Ishikawa (cell line): ENCODE results near the gene FAM171A1.

Experiments used
- CEBPB ChIP-seq: IDR thresholded peaks from 2 replicates; pipeline ENCODE4 v1.6.1; 2012
- CREB1 ChIP-seq: IDR thresholded peaks from 2 replicates; pipeline ENCODE4 v1.6.1; 2012; ENCODE audit warnings: low read depth
- EGR1 ChIP-seq: IDR thresholded peaks from 2 replicates; pipeline ENCODE4 v1.6.1; 2012
- EP300 ChIP-seq: IDR thresholded peaks from 2 replicates; pipeline ENCODE4 v1.6.1; 2012; ENCODE audit warnings: borderline replicate concordance
- FOXM1 ChIP-seq: IDR thresholded peaks from 2 replicates; pipeline ENCODE4 v1.6.1; 2012; ENCODE audit warnings: low read depth, borderline replicate concordance
- MAX ChIP-seq: IDR thresholded peaks from 2 replicates; pipeline ENCODE4 v1.6.1; 2012
- NFIC ChIP-seq: IDR thresholded peaks from 2 replicates; pipeline ENCODE4 v1.6.1; 2012
- RAD21 ChIP-seq: IDR thresholded peaks from 2 replicates; pipeline ENCODE4 v1.6.1; 2012; ENCODE audit warnings: low read depth
- REST ChIP-seq: IDR thresholded peaks from 2 replicates; pipeline ENCODE4 v1.6.1; 2012; ENCODE audit warnings: low read depth, mild to moderate bottlenecking
- TAF1 ChIP-seq: IDR thresholded peaks from 2 replicates; pipeline ENCODE4 v1.6.1; 2012; ENCODE audit warnings: low read depth, mild to moderate bottlenecking
- TCF12 ChIP-seq: IDR thresholded peaks from 2 replicates; pipeline ENCODE4 v1.6.1; 2012; ENCODE audit warnings: low read depth
- TEAD4 ChIP-seq: IDR thresholded peaks from 2 replicates; pipeline ENCODE4 v1.6.1; 2012
- USF1 ChIP-seq: IDR thresholded peaks from 2 replicates; pipeline ENCODE4 v1.6.1; 2012
- YY1 ChIP-seq: IDR thresholded peaks from 2 replicates; pipeline ENCODE4 v1.6.1; 2012; ENCODE audit warnings: low read depth
- ZBTB7A ChIP-seq: IDR thresholded peaks from 2 replicates; pipeline ENCODE4 v1.6.1; 2012; ENCODE audit warnings: low read depth

Gene FAM171A1

DNA sequence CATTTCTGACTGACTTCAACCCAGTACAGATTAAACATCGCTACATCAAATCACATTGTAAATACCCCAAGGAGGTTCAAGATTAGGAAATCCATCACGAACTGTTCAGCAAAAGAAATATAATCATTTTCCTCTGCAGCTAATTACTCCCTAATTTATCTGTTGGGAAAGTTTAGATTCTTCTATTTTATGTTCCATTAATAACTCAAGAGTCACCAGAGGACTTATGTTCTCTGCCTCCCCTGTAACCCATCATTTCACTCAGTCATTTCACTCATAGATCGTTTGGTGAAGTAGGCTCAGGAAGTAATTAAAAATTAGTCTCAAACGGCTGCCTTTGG, 45.2 kb downstream of the FAM171A1 start:
- TF ChIP-seq MAX, result no peak
- TF ChIP-seq CREB1, result no peak
- TF ChIP-seq NFIC, result no peak
- no peak for TF ChIP-seq YY1
- no peak for TF ChIP-seq ZBTB7A
- no peak for TF ChIP-seq TAF1
- TF ChIP-seq USF1, result no peak
- no peak for TF ChIP-seq TEAD4
- TF ChIP-seq RAD21, result no peak
- TF ChIP-seq TCF12, result no peak
- TF ChIP-seq FOXM1, result no peak

GRCh38 chr10:15325243-15325943, 45.7 kb downstream of the FAM171A1 start:
- TF ChIP-seq TAF1 (no peak), EP300 (no peak), NFIC (no peak), ZBTB7A (no peak), MAX (no peak), CEBPB (no peak), USF1 (no peak), EGR1 (no peak), REST (no peak), CREB1 (no peak)

- TF ChIP-seq EP300 (no peak), CREB1 (no peak), YY1 (no peak), TEAD4 (no peak), RAD21 (no peak), TCF12 (no peak), ZBTB7A (no peak), USF1 (no peak), NFIC (no peak)
These were observed 46.5 kb downstream of the FAM171A1 start for GRCh38 chr10:15324611-15325010.

DNA sequence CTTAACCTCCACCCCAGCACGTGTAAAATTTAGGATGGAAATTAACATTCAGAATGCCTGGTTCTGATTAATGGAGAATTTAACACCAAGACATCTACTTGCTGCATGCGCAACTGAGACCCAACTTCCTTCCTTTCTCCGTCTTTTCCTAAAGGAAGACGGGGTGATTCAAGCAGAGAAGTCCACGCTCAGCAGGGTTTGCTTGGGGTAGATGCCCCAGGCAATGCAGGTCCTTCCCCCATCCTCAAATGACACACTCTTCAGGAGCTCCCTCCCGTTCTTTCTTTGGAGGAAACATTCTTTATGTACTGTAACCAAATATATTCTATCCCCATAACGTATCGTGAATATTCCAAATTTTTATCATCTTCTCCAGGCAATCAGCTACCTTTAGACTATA, 47.0 kb downstream of the FAM171A1 start:
- TF ChIP-seq REST (no peak), TCF12 (no peak), RAD21 (no peak), CEBPB (no peak), TEAD4 (no peak)

GRCh38 chr10:15322356-15322755, 48.7 kb downstream of the FAM171A1 start:
- TF ChIP-seq EP300, result no peak
- TF ChIP-seq REST, result no peak
- no peak for TF ChIP-seq YY1
- TF ChIP-seq CREB1, result no peak
